T-helper 2 cell treated with Interferon-gamma antibody and Interleukin-4, amounts not matched to agents 5 μg/mL and 100 μg/mL, for 36 hours (primary cell): ENCODE data around the gene TMEM154.

ENCODE experiments used
- DNase-seq: peaks from one replicate; pipeline ENCODE4 v3.0.0; 2021; ENCODE audit warnings: low spot score
- H3K27ac Mint-ChIP-seq: one replicate; pipeline ENCODE4 v1.8.0; 2021; ENCODE audit warnings: mild to moderate bottlenecking, mixed read lengths
- H3K27me3 Mint-ChIP-seq: one replicate; pipeline ENCODE4 v1.8.0; 2021; ENCODE audit warnings: low read depth, mixed read lengths
- H3K36me3 Mint-ChIP-seq: one replicate; pipeline ENCODE4 v1.8.0; 2021; ENCODE audit warnings: low read depth, mixed read lengths
- H3K4me1 Mint-ChIP-seq: one replicate; pipeline ENCODE4 v1.8.0; 2021; ENCODE audit warnings: low read depth, mixed read lengths
- H3K4me3 Mint-ChIP-seq: one replicate; pipeline ENCODE4 v1.8.0; 2022; ENCODE audit warnings: mild to moderate bottlenecking, moderate library complexity, mixed read lengths
- H3K9me3 Mint-ChIP-seq: one replicate; pipeline ENCODE4 v1.8.0; 2021; ENCODE audit warnings: mixed read lengths

Gene TMEM154

DNA sequence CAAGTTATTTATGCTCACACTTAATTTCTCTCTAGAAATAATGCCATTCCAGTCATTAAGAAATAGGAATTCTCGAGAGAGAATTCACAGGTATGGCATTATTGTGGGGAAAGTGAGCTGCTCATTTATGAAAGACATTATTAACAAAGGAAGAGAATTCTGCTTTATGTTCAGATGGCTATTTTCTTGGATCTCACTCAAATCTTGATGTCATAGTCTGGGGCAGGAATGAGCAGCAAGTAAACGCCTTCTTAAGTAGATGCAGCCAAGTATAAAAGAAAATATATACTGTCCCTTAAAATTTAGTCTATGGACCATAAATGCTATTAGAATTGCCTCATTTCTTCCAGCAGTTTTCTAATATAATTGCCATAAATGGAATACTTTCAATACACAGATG lies 85.7 kb downstream of the TMEM154 start:
- H3K27me3 Mint-ChIP-seq = peaks cover 16% of the 10 kb centered on the region
- H3K9me3 Mint-ChIP-seq = no peaks in the 10 kb centered on the region
- H3K27ac Mint-ChIP-seq = no peak overlapping the region
- no peak overlapping the region for H3K4me3 Mint-ChIP-seq
- DNase-seq = no peak
- H3K36me3 Mint-ChIP-seq = no peaks in the 10 kb centered on the region
- H3K4me1 Mint-ChIP-seq = peaks cover 8% of the 10 kb centered on the region

DNA sequence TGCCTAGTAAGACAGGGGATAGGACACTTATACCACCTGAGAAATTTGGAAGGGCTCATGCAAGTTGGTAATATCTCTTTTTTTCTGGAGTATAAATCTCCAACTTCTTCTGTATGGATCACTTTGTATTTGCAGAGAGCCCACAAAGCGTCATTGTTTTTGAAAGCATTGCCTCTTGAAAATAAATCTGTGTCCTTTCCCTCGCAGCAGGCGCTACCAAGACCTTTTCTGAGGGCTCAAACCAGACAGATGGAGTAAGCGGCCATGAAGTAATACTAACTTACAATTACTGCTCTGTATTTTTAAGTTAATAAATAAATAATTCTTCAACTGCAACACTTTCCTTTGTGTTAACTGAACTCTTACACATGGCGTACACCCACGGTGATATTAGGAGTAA lies 87.9 kb downstream of the TMEM154 start:
- H3K36me3 Mint-ChIP-seq = no peaks in the 10 kb centered on the region
- no peak for DNase-seq
- H3K27ac Mint-ChIP-seq = no peak overlapping the region
- H3K9me3 Mint-ChIP-seq = peaks cover 2% of the 10 kb centered on the region
- peaks cover 19% of the 10 kb centered on the region for H3K27me3 Mint-ChIP-seq
- peak overlapping the region; percentile 39 for H3K4me3 Mint-ChIP-seq
- H3K4me1 Mint-ChIP-seq = peaks cover 8% of the 10 kb centered on the region

- Mint-ChIP-seq H3K4me1 (peaks cover 8% of the 10 kb centered on the region), H3K4me3 (peak overlapping the region; percentile 39), H3K27ac (no peak overlapping the region), H3K36me3 (no peaks in the 10 kb centered on the region), H3K9me3 (peaks cover 3% of the 10 kb centered on the region), H3K27me3 (peaks cover 19% of the 10 kb centered on the region)
- no peak for DNase-seq
Observed at GRCh38 chr4:152591396-152591795, 88.4 kb downstream of the TMEM154 start.

GRCh38 chr4:152590179-152591031 lies 89.4 kb downstream of the TMEM154 start:
- H3K27ac Mint-ChIP-seq = no peak overlapping the region
- DNase-seq = no peak
- no peak overlapping the region for H3K4me3 Mint-ChIP-seq
- peaks cover 8% of the 10 kb centered on the region for H3K4me1 Mint-ChIP-seq
- no peaks in the 10 kb centered on the region for H3K36me3 Mint-ChIP-seq
- H3K27me3 Mint-ChIP-seq = peaks cover 17% of the 10 kb centered on the region
- peaks cover 3% of the 10 kb centered on the region for H3K9me3 Mint-ChIP-seq

DNA sequence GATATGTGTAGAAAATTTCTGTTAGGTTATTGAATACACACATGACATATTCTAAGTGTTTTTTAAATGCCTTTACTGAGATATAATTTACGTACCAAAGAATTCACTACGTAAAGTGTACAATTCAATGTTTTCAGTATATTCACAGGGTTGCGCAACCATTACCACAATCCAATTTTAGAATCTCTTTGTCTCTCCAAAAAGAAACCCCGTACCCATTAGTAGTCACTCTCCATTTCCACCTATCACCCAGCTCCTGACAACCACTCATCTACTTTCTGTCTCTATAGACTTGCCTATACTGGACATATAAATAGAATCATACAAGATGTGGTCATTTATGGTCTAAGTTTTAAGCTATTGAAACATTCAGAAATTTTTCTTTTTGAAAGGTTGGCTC lies 90.9 kb downstream of the TMEM154 start:
- Mint-ChIP-seq H3K27me3 (peaks cover 14% of the 10 kb centered on the region), H3K4me1 (peaks cover 13% of the 10 kb centered on the region), H3K9me3 (peaks cover 3% of the 10 kb centered on the region), H3K4me3 (no peak overlapping the region), H3K27ac (no peak overlapping the region), H3K36me3 (no peaks in the 10 kb centered on the region)
- no peak for DNase-seq

GRCh38 chr4:152587127-152587526 lies 92.7 kb downstream of the TMEM154 start:
- H3K4me1 Mint-ChIP-seq = peaks cover 13% of the 10 kb centered on the region
- H3K27ac Mint-ChIP-seq = no peak overlapping the region
- H3K36me3 Mint-ChIP-seq = no peaks in the 10 kb centered on the region
- peaks cover 22% of the 10 kb centered on the region for H3K27me3 Mint-ChIP-seq
- H3K4me3 Mint-ChIP-seq = no peak overlapping the region
- H3K9me3 Mint-ChIP-seq = peaks cover 3% of the 10 kb centered on the region
- no peak for DNase-seq

GRCh38 chr4:152586668-152587067 lies 93.1 kb downstream of the TMEM154 start:
- DNase-seq = no peak
- Mint-ChIP-seq H3K36me3 (no peaks in the 10 kb centered on the region), H3K27ac (no peak overlapping the region)

DNA sequence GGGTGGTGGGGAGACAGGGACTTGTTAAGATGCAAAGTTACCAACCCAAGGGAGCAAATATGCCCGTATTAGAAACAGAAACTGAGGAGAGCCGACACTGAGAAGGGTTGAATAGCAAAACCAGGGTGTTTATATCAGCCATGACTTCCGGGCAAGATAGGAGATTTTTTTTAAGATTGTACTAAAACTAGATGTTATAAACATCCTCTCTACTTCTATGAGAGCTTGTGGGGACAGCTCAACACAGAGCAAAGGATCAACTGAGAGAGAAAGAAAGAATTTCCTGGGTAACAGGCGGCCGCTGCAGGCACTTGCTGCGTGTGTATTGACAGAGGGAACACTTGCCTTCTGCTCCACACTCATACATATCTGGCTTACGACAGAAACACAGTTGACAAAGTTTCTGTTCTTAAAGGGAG lies 94.8 kb downstream of the TMEM154 start:
- no peaks in the 10 kb centered on the region for H3K36me3 Mint-ChIP-seq
- H3K27me3 Mint-ChIP-seq = peaks cover 16% of the 10 kb centered on the region
- H3K27ac Mint-ChIP-seq = peak overlapping the region; percentile 76
- H3K9me3 Mint-ChIP-seq = peaks cover 3% of the 10 kb centered on the region
- H3K4me3 Mint-ChIP-seq = peak overlapping the region; percentile 65
- H3K4me1 Mint-ChIP-seq = peaks cover 4% of the 10 kb centered on the region
- no peak for DNase-seq

More at GRCh38 chr4:152586668-152587067, 93.1 kb downstream of the TMEM154 start:
- Mint-ChIP-seq H3K27me3 (peaks cover 22% of the 10 kb centered on the region), H3K4me1 (peaks cover 12% of the 10 kb centered on the region), H3K4me3 (no peak overlapping the region), H3K9me3 (peaks cover 3% of the 10 kb centered on the region)

DNA sequence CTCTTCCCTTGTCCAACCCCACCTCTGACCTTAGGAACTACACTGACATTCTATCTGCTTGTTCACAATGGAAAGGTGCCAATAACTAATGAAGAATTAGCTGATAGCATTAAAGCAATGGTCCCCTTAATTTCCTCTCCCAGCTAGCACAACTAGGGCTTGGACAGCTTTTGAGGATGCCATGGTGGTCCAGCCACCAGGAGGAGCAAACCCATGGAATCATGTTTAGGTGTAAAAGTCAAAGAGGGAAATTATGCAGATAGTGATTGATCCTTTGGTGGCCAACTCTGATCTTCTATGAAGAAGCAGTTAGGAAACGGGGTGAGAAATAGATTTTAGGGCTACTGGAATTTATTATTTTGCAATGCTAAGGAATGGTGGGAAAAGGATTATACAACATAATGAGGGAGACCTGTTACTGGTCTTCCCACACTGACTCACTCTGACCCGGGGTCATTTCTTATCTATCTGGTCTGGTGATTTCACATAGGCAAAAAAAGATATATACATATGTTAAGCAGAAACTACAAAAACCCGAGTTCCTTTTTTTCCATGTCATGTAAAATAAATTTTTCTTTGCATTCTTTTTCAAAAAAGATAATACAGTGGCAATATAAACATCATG lies 98.1 kb downstream of the TMEM154 start:
- no peak for DNase-seq
- H3K4me1 Mint-ChIP-seq = peaks cover 4% of the 10 kb centered on the region
- H3K9me3 Mint-ChIP-seq = no peaks in the 10 kb centered on the region
- no peaks in the 10 kb centered on the region for H3K36me3 Mint-ChIP-seq
- H3K27me3 Mint-ChIP-seq = peaks cover 12% of the 10 kb centered on the region
- H3K4me3 Mint-ChIP-seq = no peak overlapping the region
- H3K27ac Mint-ChIP-seq = no peak overlapping the region

- no peaks in the 10 kb centered on the region for H3K9me3 Mint-ChIP-seq
- H3K27ac Mint-ChIP-seq = no peak overlapping the region
- DNase-seq = no peak
- H3K27me3 Mint-ChIP-seq = peaks cover 18% of the 10 kb centered on the region
- H3K4me3 Mint-ChIP-seq = no peak overlapping the region
- H3K36me3 Mint-ChIP-seq = no peaks in the 10 kb centered on the region
- peaks cover under 1% of the 10 kb centered on the region for H3K4me1 Mint-ChIP-seq
Observed at GRCh38 chr4:152579916-152580315, 99.9 kb downstream of the TMEM154 start.

GRCh38 chr4:152579107-152579764 lies 100.6 kb downstream of the TMEM154 start:
- Mint-ChIP-seq H3K27ac (no peak overlapping the region), H3K4me3 (no peak overlapping the region), H3K36me3 (no peaks in the 10 kb centered on the region), H3K9me3 (no peaks in the 10 kb centered on the region), H3K4me1 (no peaks in the 10 kb centered on the region), H3K27me3 (peaks cover 24% of the 10 kb centered on the region)
- DNase-seq = no peak

DNA sequence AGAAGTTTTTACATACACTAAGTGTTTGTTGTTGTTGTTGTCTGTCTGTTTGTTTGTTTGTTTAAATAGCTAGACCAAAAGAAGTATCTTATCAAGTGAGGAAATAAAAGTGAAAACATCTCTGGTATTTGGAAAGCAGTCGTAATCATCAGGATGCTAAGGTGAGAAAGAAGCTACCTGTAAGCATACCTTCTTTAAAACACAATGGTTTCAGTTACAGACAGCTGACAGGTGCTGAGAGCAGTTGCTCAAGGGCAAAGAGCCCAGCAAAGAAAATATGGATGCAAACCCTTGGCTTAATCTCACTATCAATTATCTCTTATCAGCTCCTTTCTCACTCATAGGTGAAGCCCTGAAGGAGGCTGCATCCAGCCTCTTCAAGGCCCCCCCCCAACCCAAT lies 101.1 kb downstream of the TMEM154 start:
- H3K27ac Mint-ChIP-seq = no peak overlapping the region

DNA sequence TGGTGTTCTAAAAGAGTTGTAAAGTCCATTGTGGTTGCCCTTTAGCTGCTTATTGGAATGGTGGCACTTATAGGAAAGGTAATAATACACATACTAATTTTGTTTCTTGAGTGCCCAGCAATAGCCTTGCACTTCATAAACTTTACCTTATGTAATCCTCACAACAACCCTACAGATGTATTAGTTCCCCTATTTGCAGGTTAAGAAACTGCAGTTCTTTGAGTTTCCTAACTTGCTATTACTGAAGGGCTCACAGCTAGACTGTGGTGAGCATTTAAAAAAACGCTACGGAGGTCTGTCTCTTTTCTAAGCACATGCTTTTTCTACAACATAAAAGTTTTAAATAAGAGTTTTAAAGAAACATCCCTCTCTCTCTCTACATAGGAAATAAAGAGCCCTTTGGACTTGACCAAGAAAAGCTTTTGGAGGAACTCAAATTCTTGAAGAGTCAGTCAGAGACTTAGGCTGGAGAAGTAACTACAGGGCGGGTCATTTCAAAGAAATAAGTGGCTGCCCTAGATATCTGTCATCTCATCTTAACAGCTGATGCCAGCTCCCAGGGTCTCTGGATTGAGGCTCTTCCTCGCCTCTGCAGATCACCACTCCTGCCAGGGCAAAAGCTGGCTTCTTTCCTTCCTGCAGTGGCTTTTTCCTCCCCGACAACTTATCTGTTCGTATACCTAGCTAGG lies 101.9 kb downstream of the TMEM154 start:
- DNase-seq = no peak
- Mint-ChIP-seq H3K9me3 (no peaks in the 10 kb centered on the region), H3K4me1 (no peaks in the 10 kb centered on the region), H3K27me3 (peaks cover 31% of the 10 kb centered on the region), H3K4me3 (no peak overlapping the region), H3K27ac (no peak overlapping the region), H3K36me3 (no peaks in the 10 kb centered on the region)

More for the DNA sequence above, 101.1 kb downstream of the TMEM154 start:
- Mint-ChIP-seq H3K27me3 (peaks cover 27% of the 10 kb centered on the region), H3K4me1 (no peaks in the 10 kb centered on the region), H3K36me3 (no peaks in the 10 kb centered on the region), H3K4me3 (no peak overlapping the region), H3K9me3 (no peaks in the 10 kb centered on the region)
- no peak for DNase-seq

DNA sequence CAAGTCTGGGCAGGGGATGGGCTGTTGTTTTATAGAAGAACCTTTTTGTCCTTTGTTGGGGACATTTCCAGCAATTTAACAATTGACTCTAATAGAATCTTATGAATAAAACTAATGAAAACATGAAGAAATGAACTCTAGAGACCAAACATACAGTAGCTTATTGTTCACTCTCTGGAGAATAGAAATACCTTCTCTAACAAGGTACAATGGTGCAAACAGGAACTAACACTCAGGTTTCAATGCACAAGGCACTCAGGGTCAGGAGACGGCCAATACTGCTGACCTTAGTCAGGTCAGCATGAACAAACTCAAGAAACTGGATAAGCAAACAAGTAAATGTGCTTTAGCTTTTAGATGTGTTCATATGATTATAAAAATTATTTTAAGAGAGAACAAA lies 104.3 kb downstream of the TMEM154 start:
- Mint-ChIP-seq H3K27me3 (peaks cover 31% of the 10 kb centered on the region), H3K9me3 (no peaks in the 10 kb centered on the region), H3K4me1 (no peaks in the 10 kb centered on the region), H3K36me3 (no peaks in the 10 kb centered on the region), H3K27ac (no peak overlapping the region), H3K4me3 (no peak overlapping the region)
- no peak for DNase-seq
